H1 (cell line): ENCODE results near the gene OXSM. TPM values are rescaled to one million over a fixed set of nuclear protein-coding genes. Genes with fewer than 3 reads are reported as not detected.

Experiments used
- GTF2F1 ChIP-seq: IDR thresholded peaks from 2 replicates; pipeline ENCODE4 v1.6.1; 2012; ENCODE audit warnings: low read depth, low read length, improper control_type of control experiment, borderline replicate concordance
- HDAC2 ChIP-seq, 2 experiments: fragments of 300-600 bp in 1 of 2; sonication (generic) in 1 of 2; IDR thresholded peaks; 2 replicates each; pipeline ENCODE4 v1.6.1; 2011 to 2012; ENCODE audit warnings: low read depth in 2 of 2, low read length in 2 of 2, mild to moderate bottlenecking in 2 of 2, moderate library complexity in 2 of 2, borderline replicate concordance in 1 of 2, inconsistent platforms in 1 of 2
- NANOG ChIP-seq: IDR thresholded peaks from 2 replicates; pipeline ENCODE4 v1.6.1; 2011; ENCODE audit warnings: low read length, low read depth, mild to moderate bottlenecking, inconsistent platforms; ENCODE audit not compliant: insufficient read depth, poor library complexity, severe bottlenecking
- RNF2 ChIP-seq: fragments of 200-900, 300-1000 bp; sonication (generic); IDR thresholded peaks from 2 replicates; pipeline ENCODE4 v1.7.1; 2016; ENCODE audit warnings: borderline replicate concordance, low read depth, mild to moderate bottlenecking, antibody characterized with exemption, low read length; ENCODE audit not compliant: poor library complexity, severe bottlenecking; ENCODE audit errors: missing control alignments
- SP2 ChIP-seq: IDR thresholded peaks from 2 replicates; pipeline ENCODE4 v1.6.1; 2012; ENCODE audit warnings: mild to moderate bottlenecking, low read length, inconsistent platforms
- polyA plus RNA-seq, 7 experiments: library from polyadenylated mRNA; depleted of rRNA in 3 of 7; stranded (reverse) in 5 of 7; unstranded in 2 of 7; fragments of >200 nt in 5 of 7; fragments of 200-250 nt in 2 of 7; gene quantifications; 1 replicate in 5 of 7; 2 replicates in 1 of 7; 4 replicates in 1 of 7; pipeline versions ENCODE4 v1.2.1 to v1.2.3, GENCODE V29; 2011 to 2013; ENCODE audit warnings: missing spikeins in 2 of 7, mixed read lengths in 2 of 7
- total RNA-seq: library from RNA; stranded (reverse); fragmentation: NEBNext Ultra II Directional; extraction: Animal tissue kit (Norgen Biotek cat#: 25700); gene quantifications from 2 replicates; pipeline ENCODE4 v1.2.1, GENCODE V29; 2021
- TF ChIP-seq, protein P1 (sequence below): IDR thresholded peaks from 2 replicates; pipeline ENCODE4 v1.6.1; 2012; ENCODE audit warnings: low read length, inconsistent platforms

The OXSM gene
- total and polyA plus RNA-seq, 2 of the 8 experiments (the other 6 are each of a cell fraction or from before 2014, with no cell fraction given), result 1.3 to 2.2 TPM

DNA sequence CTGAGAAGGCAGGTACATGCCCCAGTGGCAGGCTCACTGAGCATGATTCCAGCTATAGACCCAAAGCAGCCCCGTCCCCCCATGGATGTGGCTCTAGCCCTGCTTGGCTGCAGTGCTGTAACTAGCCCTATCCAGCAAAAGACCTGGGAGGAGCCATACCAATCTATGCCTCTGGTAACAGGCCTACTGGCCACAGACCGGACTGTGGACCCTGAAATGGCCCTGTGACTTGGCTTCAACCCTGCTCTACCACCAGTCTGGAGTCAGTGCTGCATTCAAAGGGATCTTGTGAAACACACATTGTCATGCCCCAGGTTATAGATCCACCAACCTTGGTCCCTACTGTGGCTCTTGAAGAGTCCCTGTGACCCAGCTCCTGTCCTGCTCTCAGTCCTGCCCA lies 46.7 kb downstream of the OXSM start (continued):
- TF ChIP-seq HDAC2 (IDR thresholded peaks at IDR 0.05; ENCODE audit: borderline replicate concordance in 1 of 2, low read depth in 2 of 2, low read length in 2 of 2) (no peak), SP2 (no peak), GTF2F1 (no peak), NANOG (no peak), RNF2 (no peak)
- TF ChIP-seq, protein P1, sequence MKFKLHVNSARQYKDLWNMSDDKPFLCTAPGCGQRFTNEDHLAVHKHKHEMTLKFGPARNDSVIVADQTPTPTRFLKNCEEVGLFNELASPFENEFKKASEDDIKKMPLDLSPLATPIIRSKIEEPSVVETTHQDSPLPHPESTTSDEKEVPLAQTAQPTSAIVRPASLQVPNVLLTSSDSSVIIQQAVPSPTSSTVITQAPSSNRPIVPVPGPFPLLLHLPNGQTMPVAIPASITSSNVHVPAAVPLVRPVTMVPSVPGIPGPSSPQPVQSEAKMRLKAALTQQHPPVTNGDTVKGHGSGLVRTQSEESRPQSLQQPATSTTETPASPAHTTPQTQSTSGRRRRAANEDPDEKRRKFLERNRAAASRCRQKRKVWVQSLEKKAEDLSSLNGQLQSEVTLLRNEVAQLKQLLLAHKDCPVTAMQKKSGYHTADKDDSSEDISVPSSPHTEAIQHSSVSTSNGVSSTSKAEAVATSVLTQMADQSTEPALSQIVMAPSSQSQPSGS, result no peak
